Right lobe of liver (tissue), 6 donors: ENCODE results near the gene CYP4F8. TPM values are rescaled to one million over a fixed set of nuclear protein-coding genes. Genes with fewer than 3 reads are reported as not detected.

Experiments
- ATAC-seq, 4 donors: fragments of 200-7000 bp; cut with Tn5 transposase; one replicate each; pipeline ENCODE4 v1.9.1; 2020; ENCODE audit warnings: mild to moderate bottlenecking in 4 of 4, moderate library complexity in 4 of 4
- DNase-seq, 3 donors: peaks; one replicate each; pipeline ENCODE4 v3.0.0-alpha.2; 2020
- H3K27ac ChIP-seq, 3 donors: fragments of 200-600 bp; one replicate each; pipeline ENCODE4 v1.8.0; 2022
- H3K27me3 ChIP-seq, 2 donors: fragments of 200-600 bp; one replicate each; pipeline ENCODE4 v1.8.0; 2022
- H3K36me3 ChIP-seq, 4 donors: fragments of 200-600 bp; sonication (generic) in 1 of 4; one replicate each; pipeline versions ENCODE4 v1.5.1 to v1.8.0; 2017 to 2022; ENCODE audit warnings: control low read depth in 1 of 4
- H3K4me1 ChIP-seq, 4 donors: fragments of 200-600 bp; sonication (generic) in 1 of 4; one replicate each; pipeline versions ENCODE4 v1.5.1 to v1.8.0; 2017 to 2022; ENCODE audit warnings: control low read depth in 1 of 4
- H3K4me3 ChIP-seq, 3 donors: fragments of 200-600 bp; one replicate each; pipeline ENCODE4 v1.8.0; 2022
- H3K9me3 ChIP-seq, 4 donors: fragments of 200-600 bp; sonication (generic) in 1 of 4; one replicate each; pipeline versions ENCODE4 v1.5.1 to v1.8.0; 2017 to 2022; ENCODE audit warnings: control low read depth in 1 of 4
- POLR2A ChIP-seq: fragments of 450-650 bp; IDR thresholded peaks from one replicate; pipeline ENCODE4 v1.6.1; 2017; ENCODE audit warnings: antibody characterized with exemption, mild to moderate bottlenecking
- WGBS: methylation state at CpG from one replicate; pipeline ENCODE4 v1.1.6; 2018; ENCODE audit warnings: low coverage, low lambda C conversion rate; ENCODE audit not compliant: insufficient coverage; ENCODE audit errors: missing lambda C conversion rate; 5-methylcytosine and 5-hydroxymethylcytosine counted together
- intact Hi-C, 2 donors: fragments of 100-400 bp; cut with DNase I; formaldehyde crosslinking; loops; one replicate each; pipeline versions ENCODE4 v1.11.2 to v1.14.1; 2022
- total RNA-seq, 6 experiments: library from RNA; depleted of rRNA in 2 of 6; stranded (reverse); fragments of >200 nt in 2 of 6; fragmentation: NEBNext Ultra II Directional in 3 of 6; extraction: Animal tissue kit (Norgen Biotek cat#: 25700) in 3 of 6; gene quantifications; one replicate each; pipeline versions ENCODE4 v1.1.0 to v1.2.4, GENCODE V29; 2016 to 2023
- TF ChIP-seq, protein P1 (sequence below), 4 donors: fragments of 200-600 bp in 3 of 4; fragments of 450-650 bp in 1 of 4; IDR thresholded peaks; one replicate each; pipeline versions ENCODE4 v1.5.1 to v1.8.0; 2016 to 2022; ENCODE audit warnings: antibody characterized with exemption in 4 of 4, mild to moderate bottlenecking in 2 of 4
- donor health status: DM: no; HTN: yes; CAD: no.
- donor health status: DM: no; HTN: no; CAD: no.
- donor health status: DM: no; HTN: no; CAD: no.
- donor health status: DM: no; HTN: yes; CAD: no.
- donor health status: DM: no; HTN: yes; CAD: no.

CYP4F8 gene
- total RNA-seq, 6 experiments from 2014 or later, result not detected

DNA sequence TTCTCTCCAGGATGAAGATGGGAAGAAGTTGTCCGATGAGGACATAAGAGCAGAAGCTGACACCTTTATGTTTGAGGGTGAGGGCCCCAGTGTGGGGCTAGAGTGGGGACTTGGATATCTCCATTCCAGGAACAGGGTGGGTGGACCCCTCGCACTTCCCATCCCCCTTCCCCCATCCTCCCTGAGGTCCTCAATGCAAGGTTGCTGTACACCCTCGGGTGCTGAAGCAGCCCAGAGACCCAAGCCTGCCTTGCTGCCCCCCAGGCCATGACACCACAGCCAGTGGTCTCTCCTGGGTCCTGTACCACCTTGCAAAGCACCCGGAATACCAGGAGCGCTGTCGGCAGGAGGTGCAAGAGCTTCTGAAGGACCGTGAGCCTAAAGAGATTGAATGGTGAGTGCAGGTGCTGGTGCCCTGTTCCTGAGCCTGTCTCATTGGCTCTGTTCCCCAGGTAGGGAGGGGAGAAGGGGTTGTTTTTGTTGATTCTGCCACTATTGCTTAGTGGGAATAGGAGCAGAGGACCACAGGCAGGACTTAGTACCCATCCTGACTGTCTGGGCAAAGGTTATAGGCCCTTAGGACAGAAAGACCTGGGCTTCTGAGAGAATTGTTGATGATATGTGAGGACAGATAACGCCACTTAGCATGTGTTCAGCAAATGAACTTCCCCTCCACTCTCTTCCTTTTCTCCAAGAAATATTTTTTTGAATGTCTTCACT, 37.7 kb downstream of the CYP4F8 start:
- intact Hi-C loops, result no loop called here
- ATAC-seq (peak; percentile 37 to 80 (median 68)), DNase-seq (peak in 1 of 3 donors; percentile 59)

DNA sequence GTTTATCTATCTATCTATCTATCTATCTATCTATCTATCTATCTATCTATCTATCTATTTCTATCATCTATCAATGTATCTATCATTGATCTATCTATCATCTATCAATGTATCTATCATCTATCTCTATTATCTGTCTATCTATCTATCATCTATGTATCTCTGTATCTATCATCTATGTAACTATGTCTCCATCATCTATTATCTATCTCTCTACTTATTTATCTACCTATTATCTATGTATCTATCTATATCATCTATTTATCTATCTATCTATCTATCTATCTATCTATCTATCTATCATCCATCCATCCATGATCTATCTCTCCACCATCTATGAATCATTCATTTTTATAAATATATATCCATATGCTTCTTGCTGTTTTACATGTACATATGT, 41.4 kb downstream of the CYP4F8 start:
- Histone ChIP-seq H3K4me1 (peaks cover 0 to 19% (median 0%) of the 10 kb centered on the region in 4 donors), H3K4me3 (no peak overlapping the region), H3K27ac (no peak overlapping the region), H3K9me3 (no peaks in the 10 kb centered on the region), H3K27me3 (no peaks in the 10 kb centered on the region), H3K36me3 (peaks cover 3 to 96% (median 20%) of the 10 kb centered on the region in 4 donors)
- ATAC-seq, result no peak
- no peak for TF ChIP-seq POLR2A
- TF ChIP-seq, protein P1, sequence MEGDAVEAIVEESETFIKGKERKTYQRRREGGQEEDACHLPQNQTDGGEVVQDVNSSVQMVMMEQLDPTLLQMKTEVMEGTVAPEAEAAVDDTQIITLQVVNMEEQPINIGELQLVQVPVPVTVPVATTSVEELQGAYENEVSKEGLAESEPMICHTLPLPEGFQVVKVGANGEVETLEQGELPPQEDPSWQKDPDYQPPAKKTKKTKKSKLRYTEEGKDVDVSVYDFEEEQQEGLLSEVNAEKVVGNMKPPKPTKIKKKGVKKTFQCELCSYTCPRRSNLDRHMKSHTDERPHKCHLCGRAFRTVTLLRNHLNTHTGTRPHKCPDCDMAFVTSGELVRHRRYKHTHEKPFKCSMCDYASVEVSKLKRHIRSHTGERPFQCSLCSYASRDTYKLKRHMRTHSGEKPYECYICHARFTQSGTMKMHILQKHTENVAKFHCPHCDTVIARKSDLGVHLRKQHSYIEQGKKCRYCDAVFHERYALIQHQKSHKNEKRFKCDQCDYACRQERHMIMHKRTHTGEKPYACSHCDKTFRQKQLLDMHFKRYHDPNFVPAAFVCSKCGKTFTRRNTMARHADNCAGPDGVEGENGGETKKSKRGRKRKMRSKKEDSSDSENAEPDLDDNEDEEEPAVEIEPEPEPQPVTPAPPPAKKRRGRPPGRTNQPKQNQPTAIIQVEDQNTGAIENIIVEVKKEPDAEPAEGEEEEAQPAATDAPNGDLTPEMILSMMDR (IDR thresholded peaks at IDR 0.05), result no peak
- intact Hi-C loops, result no loop called here
- DNase-seq, result no peak

More for the DNA sequence above, 37.7 kb downstream of the CYP4F8 start:
- TF ChIP-seq POLR2A, result no peak
- WGBS, result 75% methylated on average over 2 of the region's 8 CpGs
- Histone ChIP-seq H3K4me1 (peaks cover 0 to 40% (median 0%) of the 10 kb centered on the region in 4 donors), H3K9me3 (no peaks in the 10 kb centered on the region), H3K4me3 (no peak overlapping the region), H3K27me3 (no peaks in the 10 kb centered on the region), H3K36me3 (peaks cover 0 to 94% (median 18%) of the 10 kb centered on the region in 4 donors), H3K27ac (peak overlapping the region in 1 of 3 donors; percentile 6)

DNA sequence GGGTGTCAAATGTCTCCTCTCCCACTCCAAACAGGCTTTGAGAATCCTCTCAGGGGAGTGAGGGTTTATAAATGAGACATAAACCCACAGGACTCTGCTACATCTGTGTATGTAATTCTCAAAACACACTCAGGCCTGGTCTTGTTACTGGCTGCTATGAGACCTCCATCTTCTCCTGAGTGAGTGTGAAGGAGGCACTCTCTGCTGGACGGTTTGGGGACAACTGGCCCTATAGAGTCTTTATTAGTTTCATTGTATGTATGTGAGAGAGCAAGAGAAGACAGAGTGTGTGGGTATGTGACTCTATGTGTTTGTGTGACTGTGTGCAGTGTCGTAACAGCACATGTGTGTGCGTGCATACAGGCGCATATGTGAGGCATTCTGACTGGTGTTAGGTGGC, 48.2 kb downstream of the CYP4F8 start:
- H3K36me3 ChIP-seq, result peaks cover 3 to 50% (median 9%) of the 10 kb centered on the region in 4 donors
- no peak overlapping the region for H3K27ac ChIP-seq
- no peak overlapping the region for H3K4me3 ChIP-seq
- 83% methylated on average over 4 of the region's 4 CpGs for WGBS
- TF ChIP-seq, protein P1 (IDR thresholded peaks at IDR 0.05), result no peak
- no peak for TF ChIP-seq POLR2A
- no peaks in the 10 kb centered on the region for H3K4me1 ChIP-seq
- ATAC-seq (peak in 1 of 4 donors; percentile 4), DNase-seq (no peak)
- no peaks in the 10 kb centered on the region for H3K27me3 ChIP-seq
- no peaks in the 10 kb centered on the region for H3K9me3 ChIP-seq
- intact Hi-C loops, result no loop called here

DNA sequence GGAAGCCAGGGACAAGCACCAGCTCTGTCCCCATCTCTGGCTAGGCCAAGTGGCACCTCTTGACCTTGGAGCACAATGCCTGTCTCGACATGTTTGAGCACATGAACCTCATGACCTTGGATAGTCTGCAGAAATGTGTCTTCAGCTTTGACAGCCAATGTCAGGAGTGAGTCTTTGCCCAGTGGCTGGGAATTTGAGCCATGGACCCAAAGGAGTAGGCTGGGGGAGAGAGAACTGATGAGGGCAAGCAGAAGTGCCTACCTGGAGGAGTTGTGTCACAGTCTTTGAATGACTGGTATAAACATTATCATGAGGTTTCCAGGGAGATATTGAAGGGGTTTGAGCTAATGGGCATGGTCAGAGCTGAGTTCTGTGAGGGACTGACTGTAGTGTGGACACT, 51.2 kb downstream of the CYP4F8 start:
- intact Hi-C loops, result no loop called here
- Histone ChIP-seq H3K4me3 (no peak overlapping the region), H3K4me1 (no peaks in the 10 kb centered on the region), H3K9me3 (no peaks in the 10 kb centered on the region), H3K36me3 (peaks cover 0 to 20% (median 0%) of the 10 kb centered on the region in 4 donors), H3K27me3 (no peaks in the 10 kb centered on the region), H3K27ac (no peak overlapping the region)
- ATAC-seq (peak in 1 of 4 donors; percentile 4), DNase-seq (no peak)
- TF ChIP-seq, protein P1 (IDR thresholded peaks at IDR 0.05), result no peak
- TF ChIP-seq POLR2A, result no peak
- 0% methylated on average over 1 of the region's 1 CpG for WGBS

DNA sequence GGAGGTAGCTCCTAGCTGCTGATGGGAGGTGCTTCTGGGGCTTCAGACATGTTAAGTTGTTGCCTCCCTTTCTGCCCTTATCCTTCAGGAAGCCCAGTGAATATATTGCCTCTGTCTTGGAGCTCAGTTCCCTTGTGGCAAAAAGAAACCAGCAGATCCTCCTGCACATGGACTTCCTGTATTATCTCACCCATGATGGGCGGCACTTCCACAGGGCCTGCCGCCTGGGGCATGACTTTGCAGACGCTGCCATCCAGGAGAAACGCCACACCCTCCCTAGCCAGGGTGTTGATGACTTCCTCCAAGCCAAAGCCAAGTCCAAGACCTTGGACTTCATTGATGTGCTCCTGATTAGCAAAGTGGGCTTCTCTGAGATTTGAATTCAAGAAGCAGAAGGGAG, 51.9 kb downstream of the CYP4F8 start:
- H3K9me3 ChIP-seq, result no peaks in the 10 kb centered on the region
- peak in 2 of 4 donors; percentile 7 to 9 for ATAC-seq
- TF ChIP-seq, protein P1 (IDR thresholded peaks at IDR 0.05), result no peak
- no peak for TF ChIP-seq POLR2A
- no peaks in the 10 kb centered on the region for H3K27me3 ChIP-seq
- DNase-seq, result no peak
- 40% methylated on average over 2 of the region's 4 CpGs for WGBS
- no peak overlapping the region for H3K27ac ChIP-seq
- H3K36me3 ChIP-seq, result peaks cover 0 to 13% (median 0%) of the 10 kb centered on the region in 4 donors
- H3K4me3 ChIP-seq, result no peak overlapping the region
- H3K4me1 ChIP-seq, result no peaks in the 10 kb centered on the region
- intact Hi-C loops, result no loop called here
